Keratinocyte (primary cell): ENCODE measurements around the gene ROR1.

Experiments
- CTCF ChIP-seq, 3 experiments: IDR thresholded peaks in 1 of 3; conservative IDR thresholded peaks in 1 of 3; optimal IDR thresholded peaks in 1 of 3; 2 replicates in 2 of 3; 3 replicates in 1 of 3; pipeline versions ENCODE3 to v1.5.1; 2011; ENCODE audit warnings: low read length in 3 of 3, mild to moderate bottlenecking in 3 of 3, moderate library complexity in 2 of 3, control low read depth in 1 of 3, inconsistent platforms in 1 of 3; ENCODE audit not compliant: insufficient read depth in 2 of 3; ENCODE audit errors: extremely low read depth in 1 of 3
- EZH2 ChIP-seq: IDR thresholded peaks from one replicate; pipeline ENCODE4 v1.6.1; 2012; ENCODE audit warnings: inconsistent platforms, mild to moderate bottlenecking, low read length, moderate library complexity

- TF ChIP-seq CTCF (optimal IDR thresholded peaks at IDR 0.05 in 1 of 3, IDR thresholded peaks at IDR 0.05 in 1 of 3, conservative IDR thresholded peaks at IDR 0.05 in 1 of 3; ENCODE audit: extremely low read depth in 1 of 3, insufficient read depth in 2 of 3, low read length in 3 of 3) (no peak), EZH2 (no peak)
Observed at GRCh38 chr1:63929106-63929478, 155.3 kb downstream of the ROR1 start.
